GM12873 (cell line): Measurements from ENCODE around the gene BMS1.

Experiments used
- CTCF ChIP-seq: IDR thresholded peaks from 2 replicates; pipeline ENCODE4 v1.5.1; 2012; ENCODE audit warnings: low read depth, mild to moderate bottlenecking, moderate library complexity, low read length, control low read depth; ENCODE audit not compliant: insufficient read depth; ENCODE audit errors: missing control alignments

BMS1 gene

DNA sequence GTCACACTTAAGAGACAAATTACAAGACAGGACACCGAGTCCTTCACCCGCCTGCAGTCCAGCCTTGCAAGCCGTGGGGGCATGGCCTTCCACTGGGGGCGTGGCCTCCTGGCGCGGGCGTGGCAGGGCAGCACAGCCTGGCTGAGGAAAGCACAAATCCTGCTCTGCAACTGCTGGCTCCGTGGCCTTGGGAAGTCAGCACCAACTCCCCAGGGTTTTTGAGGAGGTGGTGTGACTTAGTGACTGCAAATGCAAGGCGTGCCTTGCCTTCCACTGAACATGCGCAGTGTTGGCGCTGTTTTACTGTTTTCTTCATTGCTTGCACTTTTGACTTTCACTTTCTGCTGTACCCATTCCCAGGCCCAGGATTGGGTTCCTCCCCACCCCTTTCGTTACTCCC, 12.9 kb upstream of the BMS1 start:
- no peak for TF ChIP-seq CTCF

- no peak for TF ChIP-seq CTCF
These were observed 5.9 kb upstream of the BMS1 start for GRCh38 chr10:42776681-42777080.

- TF ChIP-seq CTCF: no peak
These were observed 2.1 kb upstream of the BMS1 start for GRCh38 chr10:42780456-42780855.

DNA sequence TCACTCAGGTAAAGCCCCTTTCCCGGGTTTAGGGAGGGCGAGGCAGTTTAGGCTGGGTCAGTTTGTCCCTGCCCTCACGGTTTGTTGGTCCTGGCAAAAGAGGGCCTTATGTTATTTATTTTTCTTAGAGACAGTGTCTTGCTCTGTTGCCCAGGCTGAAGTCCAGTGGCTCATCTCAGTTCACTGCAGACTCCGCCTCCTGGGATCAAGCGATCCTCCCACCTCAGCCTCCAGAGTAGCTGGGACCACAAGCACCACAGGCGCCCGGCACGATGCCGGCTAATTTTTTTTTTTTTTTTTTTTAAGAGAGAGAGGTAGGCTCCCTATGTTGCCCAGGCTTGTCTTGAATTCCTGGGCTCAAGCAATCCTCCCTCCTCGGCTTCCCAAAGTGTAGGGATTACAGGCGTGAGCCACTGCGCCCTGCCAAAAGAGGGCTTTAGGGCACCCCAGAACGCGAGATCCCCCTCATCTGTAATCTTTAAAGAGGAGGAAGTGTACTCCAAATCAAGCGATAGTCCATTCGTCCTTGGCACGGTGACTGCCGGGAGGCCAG, 626 bp upstream of the BMS1 start:
- no peak for TF ChIP-seq CTCF

- TF ChIP-seq CTCF: no peak
These were observed 570 bp downstream of the BMS1 start for GRCh38 chr10:42783181-42783549.

- no peak for TF ChIP-seq CTCF
These were observed 3.2 kb downstream of the BMS1 start for GRCh38 chr10:42785759-42786158.

GRCh38 chr10:42790835-42791234, 8.2 kb downstream of the BMS1 start:
- no peak for TF ChIP-seq CTCF
